K562 (cell line): ENCODE results near the gene PPT2. TPM values are rescaled to one million over a fixed set of nuclear protein-coding genes. Genes with fewer than 3 reads are reported as not detected.

Source experiments
- CBX8 ChIP-seq: fragments of 200-600 bp; sonication (generic); IDR thresholded peaks from 2 replicates; pipeline ENCODE4 v1.6.1; 2012; ENCODE audit warnings: borderline replicate concordance, mixed run types, low read depth, mild to moderate bottlenecking, moderate library complexity, mixed read lengths, low read length, control low read depth, inconsistent platforms; ENCODE audit not compliant: poor library complexity, severe bottlenecking; ENCODE audit errors: extremely low read depth
- EGR1 ChIP-seq: fragments of 450-650 bp; conservative IDR thresholded peaks from 2 replicates; pipeline ENCODE4 v1.6.1; 2017; ENCODE audit warnings: mild to moderate bottlenecking
- ESRRA ChIP-seq: fragments of 450-650 bp; IDR thresholded peaks from 2 replicates; pipeline ENCODE4 v1.6.1; 2014; ENCODE audit warnings: low read depth, mild to moderate bottlenecking, moderate library complexity, borderline replicate concordance
- FOXJ2 ChIP-seq: fragments of 200-800 bp; sonication (Bioruptor generic); IDR thresholded peaks from 2 replicates; pipeline ENCODE4 v1.6.1; 2016; ENCODE audit warnings: missing genetic modification characterization, missing compliant biosample characterization
- HMG20B ChIP-seq: fragments of 250-450 bp; sonication (Bioruptor Pico); IDR thresholded peaks from 2 replicates; pipeline ENCODE4 v1.5.0; 2021; ENCODE audit warnings: mild to moderate bottlenecking
- KDM1A ChIP-seq, 2 experiments: fragments of 450-650 bp; IDR thresholded peaks; 2 replicates each; pipeline ENCODE4 v1.6.1; 2016; ENCODE audit warnings: mild to moderate bottlenecking in 2 of 2
- NCOA2 ChIP-seq, 2 experiments: fragments of 450-650 bp; IDR thresholded peaks; 2 replicates each; pipeline ENCODE4 v1.6.1; 2018; ENCODE audit warnings: mild to moderate bottlenecking in 2 of 2, moderate library complexity in 1 of 2; ENCODE audit not compliant: partially characterized antibody in 2 of 2
- NEUROD1 ChIP-seq: fragments of 150-350 bp; IDR thresholded peaks from 2 replicates; pipeline ENCODE4 v1.6.1; 2014; ENCODE audit warnings: borderline replicate concordance, low read length, low read depth; ENCODE audit not compliant: partially characterized antibody
- NFXL1 ChIP-seq: fragments of 450-650 bp; formaldehyde crosslinking; IDR thresholded peaks from 2 replicates; pipeline ENCODE4 v1.4.0; 2021; ENCODE audit warnings: mild to moderate bottlenecking
- PHB2 ChIP-seq: fragments of 450-650 bp; IDR thresholded peaks from 2 replicates; pipeline ENCODE4 v1.6.1; 2017; ENCODE audit warnings: low read depth
- PTRF ChIP-seq: fragments of 450-650 bp; IDR thresholded peaks from 2 replicates; pipeline ENCODE4 v1.6.1; 2016; ENCODE audit warnings: mild to moderate bottlenecking, missing genetic modification characterization, missing compliant biosample characterization
- SIN3B ChIP-seq: fragments of 450-650 bp; IDR thresholded peaks from 2 replicates; pipeline ENCODE4 v1.6.1; 2017; ENCODE audit warnings: low read depth, mild to moderate bottlenecking, moderate library complexity
- SLC30A9 ChIP-seq: fragments of 250-450 bp; sonication (Bioruptor Pico); IDR thresholded peaks from 2 replicates; pipeline ENCODE4 v1.8.0; 2022; ENCODE audit warnings: mild to moderate bottlenecking, moderate library complexity
- SMAD3 ChIP-seq: fragments of 450-650 bp; formaldehyde crosslinking; conservative IDR thresholded peaks from 2 replicates; pipeline ENCODE4 v1.4.0; 2020; ENCODE audit warnings: mild to moderate bottlenecking
- SNRNP70 ChIP-seq: fragments of 200-400 bp; formaldehyde crosslinking; optimal IDR thresholded peaks from 2 replicates; pipeline ENCODE3; 2017; ENCODE audit warnings: low read depth, low read length
- TEAD4 ChIP-seq, 2 experiments: sonication (generic) in 1 of 2; formaldehyde crosslinking in 1 of 2; IDR thresholded peaks; 2 replicates each; pipeline versions ENCODE4 v1.6.1 to v1.8.0; 2012 to 2022; ENCODE audit warnings: borderline replicate concordance in 1 of 2, inconsistent platforms in 1 of 2, low read length in 1 of 2, mild to moderate bottlenecking in 1 of 2, missing genetic modification reagents in 1 of 2
- ZBTB34 ChIP-seq: fragments of 250-450 bp; sonication (Bioruptor Pico); IDR thresholded peaks from 2 replicates; pipeline ENCODE4 v1.8.0; 2021; ENCODE audit warnings: mild to moderate bottlenecking, moderate library complexity
- ZBTB8A ChIP-seq: fragments of 450-650 bp; IDR thresholded peaks from 2 replicates; pipeline ENCODE4 v1.6.1; 2018; ENCODE audit warnings: mild to moderate bottlenecking, moderate library complexity; ENCODE audit not compliant: partially characterized antibody
- ZNF12 ChIP-seq: sonication (generic); formaldehyde crosslinking; IDR thresholded peaks from 2 replicates; pipeline ENCODE4 v1.4.0; 2020; ENCODE audit warnings: mild to moderate bottlenecking, missing genetic modification reagents
- ZNF197 ChIP-seq: fragments of 200-800 bp; sonication (Bioruptor generic); IDR thresholded peaks from 2 replicates; pipeline ENCODE4 v1.6.1; 2016; ENCODE audit warnings: low read depth, missing genetic modification characterization, missing compliant biosample characterization
- ZNF354B ChIP-seq: fragments of 250-450 bp; sonication (Bioruptor Pico); IDR thresholded peaks from 2 replicates; pipeline ENCODE4 v1.4.0; 2020
- ZNF444 ChIP-seq: fragments of 250-450 bp; sonication (Bioruptor Pico); IDR thresholded peaks from 2 replicates; pipeline ENCODE4 v1.4.0; 2020; ENCODE audit warnings: mild to moderate bottlenecking, moderate library complexity
- ZNF449 ChIP-seq: fragments of 250-450 bp; sonication (Bioruptor Pico); IDR thresholded peaks from 2 replicates; pipeline ENCODE4 v1.8.0; 2022; ENCODE audit warnings: moderate library complexity, mild to moderate bottlenecking, inconsistent platforms
- ZNF507 ChIP-seq: conservative IDR thresholded peaks from 2 replicates; pipeline ENCODE4 v1.6.1; 2017; ENCODE audit warnings: missing genetic modification characterization, missing compliant biosample characterization
- ZNF780A ChIP-seq: fragments of 250-450 bp; sonication (Bioruptor Pico); IDR thresholded peaks from 2 replicates; pipeline ENCODE4 v1.5.0; 2021; ENCODE audit warnings: mild to moderate bottlenecking
- ZSCAN29 ChIP-seq: fragments of 450-650 bp; IDR thresholded peaks from 2 replicates; pipeline ENCODE4 v1.6.1; 2017
- ZSCAN32 ChIP-seq: fragments of 450-650 bp; formaldehyde crosslinking; IDR thresholded peaks from 2 replicates; pipeline ENCODE4 v1.4.0; 2020; ENCODE audit warnings: mild to moderate bottlenecking, moderate library complexity
- polyA plus RNA-seq, 8 experiments: library from polyadenylated mRNA; depleted of rRNA in 4 of 8; stranded (reverse) in 5 of 8; unstranded in 3 of 8; fragments of >200 nt; fragmentation: Nextera tagmentation in 2 of 8; fragmentation: Illumina TruSeq in 1 of 8; extraction: Ambion mirVana in 2 of 8; extraction: Trizol in 1 of 8; gene quantifications; 2 replicates each; pipeline versions ENCODE4 v1.2.1 to v1.2.3, GENCODE V29; 2011 to 2014; ENCODE audit warnings: inconsistent platforms in 1 of 8, missing spikeins in 1 of 8
- total RNA-seq, 7 experiments: library from RNA; depleted of rRNA in 6 of 7; stranded (reverse); fragments of >200 nt in 6 of 7; fragmentation: Illumina TruSeq in 2 of 7; extraction: Trizol in 2 of 7; gene quantifications; 2 replicates each; pipeline versions ENCODE4 v1.2.1 to v1.2.3, GENCODE V29; 2011 to 2021; ENCODE audit warnings: low replicate concordance in 1 of 7

Gene PPT2
- total and polyA plus RNA-seq, 9 of the 15 experiments (the other 6 are each of a cell fraction or from before 2014, with no cell fraction given) = 27.4 to 98.8 (median 69.9) TPM

GRCh38 chr6:32152769-32153563, 975 bp upstream of the PPT2 start (continued):
- no peak for TF ChIP-seq ZNF449 (CRISPR knock-in tag)
- TF ChIP-seq ZNF444 (CRISPR knock-in tag) = no peak
- no peak for TF ChIP-seq SNRNP70
- no peak for TF ChIP-seq HMG20B
- TF ChIP-seq PHB2 = no peak
- TF ChIP-seq ZBTB8A = no peak
- no peak for TF ChIP-seq NFXL1 (CRISPR knock-in tag)
- no peak for TF ChIP-seq ZNF197 (CRISPR knock-in tag)
- peak; percentile 21; a peak in 1 of 4 replicates for TF ChIP-seq KDM1A (IDR thresholded peaks at IDR 0.05)
- TF ChIP-seq ESRRA = peak; percentile 16; the same call in 1 of the 2 replicates
- no peak for TF ChIP-seq ZNF507 (tag)
- no peak for TF ChIP-seq ZBTB34 (CRISPR knock-in tag)
- 0 out of 2 replicates have a peak, but pooled peaks have one; percentile 9 for TF ChIP-seq FOXJ2 (tag)
- TF ChIP-seq CBX8 = no peak
- no peak for TF ChIP-seq NEUROD1
- no peak for TF ChIP-seq ZSCAN32 (CRISPR knock-in tag)
- TF ChIP-seq EGR1 = peak; percentile 86
- no peak for TF ChIP-seq PTRF
- no peak for TF ChIP-seq NCOA2 (IDR thresholded peaks at IDR 0.05; ENCODE audit: partially characterized antibody in 2 of 2)
- no peak for TF ChIP-seq ZNF780A (CRISPR knock-in tag)
- TF ChIP-seq SLC30A9 = no peak
- no peak for TF ChIP-seq SIN3B
- TF ChIP-seq ZNF12 = no peak
- no peak for TF ChIP-seq ZNF354B (CRISPR knock-in tag)
- no peak for TF ChIP-seq ZSCAN29
- TF ChIP-seq SMAD3 (CRISPR knock-in tag) = no peak
- no peak for TF ChIP-seq TEAD4 (IDR thresholded peaks at IDR 0.05; ENCODE audit: low read length)
- TF ChIP-seq TEAD4 (CRISPR knock-in tag; IDR thresholded peaks at IDR 0.05; ENCODE audit: borderline replicate concordance) = no peak
